SK-N-SH (cell line): Measurements from ENCODE around the gene DLGAP3. TPM values are rescaled to one million over a fixed set of nuclear protein-coding genes. Genes with fewer than 3 reads are reported as not detected.
A peak's percentile ranks its signal among the peaks of the same experiment; 100 is the strongest.

ENCODE experiments used
- CTCF ChIA-PET: fragments of 300-600, 350-600 bp; formaldehyde crosslinking; extraction: SDS; loops from one replicate; lab custom pipeline; 2021; lab: Yijun Ruan, JAX
- POLR2A ChIA-PET: fragments of 350-600 bp; sonication (Branson Sonifier 250); formaldehyde crosslinking; extraction: SDS; loops from one replicate; lab custom pipeline; 2020; ENCODE audit warnings: antibody characterized with exemption, inconsistent platforms; lab: Yijun Ruan, JAX
- DNase-seq: peaks from one replicate; pipeline ENCODE4 v3.0.0; 2012
- H2AFZ ChIP-seq: fragments of 200-600 bp; sonication (generic); 2 replicates; pipeline ENCODE4 v1.8.1; 2016; ENCODE audit warnings: antibody characterized with exemption, mild to moderate bottlenecking, low read depth
- H3F3A ChIP-seq: fragments of 200-600 bp; sonication (generic); replicated peaks from 2 replicates; pipeline ENCODE3; 2016; ENCODE audit warnings: antibody characterized with exemption, mild to moderate bottlenecking; ENCODE audit not compliant: insufficient read depth
- H3K27ac ChIP-seq, 2 experiments: fragments of 200-500 bp in 1 of 2; fragments of 200-600 bp in 1 of 2; sonication (Bioruptor generic) in 1 of 2; sonication (generic), shearing (Covaris generic) in 1 of 2; 2 replicates each; pipeline versions ENCODE4 v1.5.1 to v1.6.1; 2014 to 2016; ENCODE audit warnings: low read depth in 2 of 2, inconsistent platforms in 1 of 2, low read length in 1 of 2, mild to moderate bottlenecking in 1 of 2, mixed read lengths in 1 of 2
- H3K27me3 ChIP-seq: fragments of 200-600 bp; sonication (generic), shearing (Covaris generic); 2 replicates; pipeline ENCODE4 v1.6.1; 2016; ENCODE audit warnings: mixed run types; ENCODE audit not compliant: insufficient read depth
- H3K36me3 ChIP-seq, 2 experiments: fragments of 200-500 bp in 1 of 2; fragments of 200-600 bp in 1 of 2; sonication (Bioruptor generic) in 1 of 2; sonication (generic) in 1 of 2; replicated peaks in 1 of 2; 2 replicates each; pipeline versions ENCODE3 to v1.5.1; 2014 to 2016; ENCODE audit warnings: low read length in 1 of 2, mild to moderate bottlenecking in 1 of 2; ENCODE audit not compliant: insufficient read depth in 2 of 2, control insufficient read depth in 1 of 2
- H3K4me1 ChIP-seq, 2 experiments: fragments of 200-500 bp in 1 of 2; fragments of 200-600 bp in 1 of 2; sonication (Bioruptor generic) in 1 of 2; sonication (generic), shearing (Covaris generic) in 1 of 2; 2 replicates each; pipeline versions ENCODE4 v1.5.1 to v1.6.1; 2014 to 2016; ENCODE audit warnings: low read depth in 1 of 2, low read length in 1 of 2, mixed run types in 1 of 2; ENCODE audit not compliant: insufficient read depth in 2 of 2, control insufficient read depth in 1 of 2
- H3K4me2 ChIP-seq: fragments of 200-600 bp; sonication (generic), shearing (Covaris generic); 2 replicates; pipeline ENCODE4 v1.6.1; 2017; ENCODE audit warnings: mixed run types
- H3K4me3 ChIP-seq, 2 experiments: fragments of 200-500 bp in 1 of 2; fragments of 200-600 bp in 1 of 2; sonication (Bioruptor generic) in 1 of 2; sonication (generic), shearing (Covaris generic) in 1 of 2; 2 replicates each; pipeline versions ENCODE4 v1.5.1 to v1.8.1; 2014 to 2016; ENCODE audit warnings: low read depth in 2 of 2, inconsistent platforms in 1 of 2, low read length in 1 of 2, mild to moderate bottlenecking in 1 of 2, mixed read lengths in 1 of 2, moderate library complexity in 1 of 2
- H3K79me2 ChIP-seq: fragments of 200-600 bp; sonication (generic); 2 replicates; pipeline ENCODE4 v1.8.1; 2017; ENCODE audit warnings: mild to moderate bottlenecking; ENCODE audit not compliant: insufficient read depth
- H3K9ac ChIP-seq: fragments of 200-600 bp; sonication (generic); 2 replicates; pipeline ENCODE4 v1.6.1; 2017; ENCODE audit warnings: mixed run types
- H3K9me2 ChIP-seq: fragments of 200-600 bp; sonication (generic); 2 replicates; pipeline ENCODE4 v1.6.1; 2017; ENCODE audit warnings: mixed run types
- H3K9me3 ChIP-seq: fragments of 200-600 bp; sonication (generic); 2 replicates; pipeline ENCODE4 v1.6.1; 2017; ENCODE audit warnings: mixed run types, mild to moderate bottlenecking, moderate library complexity
- H4K20me1 ChIP-seq: fragments of 200-600 bp; sonication (generic); 2 replicates; pipeline ENCODE4 v1.6.1; 2017; ENCODE audit warnings: mild to moderate bottlenecking, mixed run types; ENCODE audit not compliant: insufficient read depth
- CTCF ChIP-seq: fragments of 200-600 bp; sonication (generic); IDR thresholded peaks from 2 replicates; pipeline ENCODE4 v1.6.1; 2017; ENCODE audit warnings: antibody characterized with exemption, mild to moderate bottlenecking, moderate library complexity
- EZH2phosphoT487 ChIP-seq: fragments of 200-600 bp; sonication (generic); IDR thresholded peaks from 2 replicates; pipeline ENCODE4 v1.6.1; 2017; ENCODE audit warnings: low read depth, mixed run types, mild to moderate bottlenecking, antibody characterized with exemption, moderate library complexity, borderline replicate concordance
- FOXJ3 ChIP-seq: sonication (generic); formaldehyde crosslinking; IDR thresholded peaks from 2 replicates; pipeline ENCODE4 v1.5.1; 2020; ENCODE audit warnings: mild to moderate bottlenecking, missing genetic modification reagents
- FOXM1 ChIP-seq: IDR thresholded peaks from 2 replicates; pipeline ENCODE4 v1.4.0; 2012; ENCODE audit warnings: low read depth, mild to moderate bottlenecking
- GABPA ChIP-seq: IDR thresholded peaks from 2 replicates; pipeline ENCODE4 v1.4.0; 2012; ENCODE audit warnings: low read depth, mild to moderate bottlenecking
- IRF3 ChIP-seq: fragments of 150-350 bp; IDR thresholded peaks from 2 replicates; pipeline ENCODE4 v1.6.1; 2016; ENCODE audit warnings: mild to moderate bottlenecking, low read depth, low read length
- JUND ChIP-seq: IDR thresholded peaks from 2 replicates; pipeline ENCODE4 v1.4.0; 2012
- MEF2A ChIP-seq: IDR thresholded peaks from 2 replicates; pipeline ENCODE4 v1.4.0; 2012; ENCODE audit warnings: low read depth, borderline replicate concordance
- POLR2AphosphoS5 ChIP-seq: IDR thresholded peaks from 2 replicates; pipeline ENCODE4 v1.6.1; 2012; ENCODE audit warnings: low read depth, low read length
- RAD21 ChIP-seq: IDR thresholded peaks from 2 replicates; pipeline ENCODE4 v1.6.1; 2012; ENCODE audit warnings: mild to moderate bottlenecking, low read length
- RCOR1 ChIP-seq: fragments of 150-350 bp; IDR thresholded peaks from 2 replicates; pipeline ENCODE4 v1.6.1; 2017; ENCODE audit warnings: antibody characterized with exemption, low read length
- REST ChIP-seq: IDR thresholded peaks from 2 replicates; pipeline ENCODE4 v1.6.1; 2012; ENCODE audit warnings: mild to moderate bottlenecking, low read depth, low read length, moderate library complexity
- SIN3A ChIP-seq: IDR thresholded peaks from 2 replicates; pipeline ENCODE4 v1.6.1; 2012; ENCODE audit warnings: low read depth, mild to moderate bottlenecking, low read length, moderate library complexity, borderline replicate concordance
- SMC3 ChIP-seq: IDR thresholded peaks from 2 replicates; pipeline ENCODE4 v1.6.1; 2012; ENCODE audit warnings: low read depth, low read length, improper control_type of control experiment
- TAF1 ChIP-seq: IDR thresholded peaks from 2 replicates; pipeline ENCODE4 v1.6.1; 2012; ENCODE audit warnings: low read depth, mild to moderate bottlenecking, low read length, moderate library complexity, borderline replicate concordance
- TEAD4 ChIP-seq: IDR thresholded peaks from 2 replicates; pipeline ENCODE4 v1.4.0; 2012; ENCODE audit warnings: mild to moderate bottlenecking, borderline replicate concordance; ENCODE audit not compliant: insufficient read depth
- ZBTB33 ChIP-seq: IDR thresholded peaks from 2 replicates; pipeline ENCODE4 v1.4.0; 2012; ENCODE audit warnings: low read depth, borderline replicate concordance
- WGBS: methylation state at CpG from one replicate; pipeline ENCODE4 v1.1.6; 2017; ENCODE audit warnings: low lambda C conversion rate; 5-methylcytosine and 5-hydroxymethylcytosine counted together
- polyA plus RNA-seq, 3 experiments: library from polyadenylated mRNA; depleted of rRNA; stranded (reverse); fragments of >200 nt; gene quantifications; 2 replicates each; pipeline ENCODE4 v1.2.3, GENCODE V29; 2012

Gene DLGAP3
- polyA plus RNA-seq, 1 of the 3 experiments (the other 2 are of a cell fraction), result 0.15 TPM

- Histone ChIP-seq H3F3A (no peaks in the 10 kb centered on the region), H3K9me2 (no peaks in the 10 kb centered on the region), H3K36me3 (no peaks in the 10 kb centered on the region), H3K9me3 (no peaks in the 10 kb centered on the region), H3K4me2 (peak overlapping the region; percentile 59), H3K9ac (no peak overlapping the region), H4K20me1 (no peaks in the 10 kb centered on the region), H3K4me3 (no peak overlapping the region), H3K27ac (no peak overlapping the region), H2AFZ (no peak overlapping the region), H3K79me2 (no peaks in the 10 kb centered on the region), H3K4me1 (peaks cover 0 to 3% of the 10 kb centered on the region in 2 experiments; a peak in 1 of 4 replicates), H3K27me3 (no peaks in the 10 kb centered on the region)
- ChIA-PET POLR2A (no interaction called here), CTCF (interaction anchor here (0.6 to 4.9 kb wide), 39 partner anchors 9 to 615 kb away, joined by 3 to 54 read pairs (median 4); partner anchors contain the start of genes DLGAP3 and GJB3)
- DNase-seq, result no peak
- TF ChIP-seq POLR2AphosphoS5 (no peak), FOXM1 (no peak), GABPA (no peak), TEAD4 (no peak), SMC3 (no peak), JUND (no peak), RAD21 (no peak)
- no CpG with 5 or more reads among the region's 9 CpGs for WGBS
Measured at GRCh38 chr1:34866762-34867109, 62.7 kb downstream of the DLGAP3 start.

GRCh38 chr1:34865981-34866761 lies 63.3 kb downstream of the DLGAP3 start:
- H3K9me3 ChIP-seq, result no peaks in the 10 kb centered on the region
- no peak overlapping the region for H3K9ac ChIP-seq
- H3K36me3 ChIP-seq, result no peaks in the 10 kb centered on the region
- no peaks in the 10 kb centered on the region for H3K27me3 ChIP-seq
- H2AFZ ChIP-seq, result 0 out of 2 replicates have a peak overlapping the region, but pooled peaks have one; percentile 16
- H3K27ac ChIP-seq, result no peak overlapping the region
- H3K79me2 ChIP-seq, result no peaks in the 10 kb centered on the region
- H3F3A ChIP-seq, result no peaks in the 10 kb centered on the region
- DNase-seq, result peak; percentile 87
- POLR2A ChIA-PET, result no interaction called here
- WGBS, result 76% methylated on average over 33 of the region's 81 CpGs
- H3K4me1 ChIP-seq, result peaks cover 0 to 3% of the 10 kb centered on the region in 2 experiments; a peak in 1 of 4 replicates
- no peaks in the 10 kb centered on the region for H4K20me1 ChIP-seq
- H3K4me2 ChIP-seq, result peak overlapping the region; percentile 59
- CTCF ChIA-PET, result interaction anchor here (0.7 to 4.9 kb wide), 38 partner anchors 8 to 615 kb away, joined by 3 to 54 read pairs (median 4); partner anchors contain the start of genes DLGAP3 and GJB3
- H3K9me2 ChIP-seq, result no peaks in the 10 kb centered on the region
- peak overlapping the region; percentile 14 to 54; a peak in 3 of 4 replicates for H3K4me3 ChIP-seq
- TF ChIP-seq EZH2phosphoT487 (no peak), ZBTB33 (no peak), RCOR1 (no peak), GABPA (no peak), SMC3 (peak; percentile 43), IRF3 (no peak), TAF1 (no peak), SIN3A (no peak), FOXM1 (no peak), FOXJ3 (no peak), MEF2A (no peak), CTCF (peak; percentile 84), REST (no peak)
